Amniotic epithelial cell (primary cell): ENCODE data around the gene PTPRM.

ENCODE experiments used
- DNase-seq: peaks from one replicate; pipeline ENCODE4 v3.0.0-alpha.2; 2010; ENCODE audit warnings: low read depth

Gene PTPRM

GRCh38 chr18:8286303-8286702, 719.2 kb downstream of the PTPRM start:
- no peak for DNase-seq

- no peak for DNase-seq
Measured at GRCh38 chr18:8287196-8287885, 720.2 kb downstream of the PTPRM start.

- no peak for DNase-seq
Measured at GRCh38 chr18:8288472-8289195, 721.5 kb downstream of the PTPRM start.

- DNase-seq, result no peak
Measured at GRCh38 chr18:8290435-8290834, 723.3 kb downstream of the PTPRM start.

GRCh38 chr18:8290913-8291312, 723.8 kb downstream of the PTPRM start:
- DNase-seq, result no peak

- DNase-seq, result no peak
Measured at GRCh38 chr18:8293184-8293583, 726.1 kb downstream of the PTPRM start.

GRCh38 chr18:8296886-8297616, 729.9 kb downstream of the PTPRM start:
- DNase-seq, result no peak

- no peak for DNase-seq
Measured at GRCh38 chr18:8298186-8298585, 731.1 kb downstream of the PTPRM start.

- DNase-seq, result no peak
Measured at GRCh38 chr18:8299054-8299980, 732.2 kb downstream of the PTPRM start.

GRCh38 chr18:8300751-8301410, 733.8 kb downstream of the PTPRM start:
- peak; percentile 11 for DNase-seq

GRCh38 chr18:8301427-8302172, 734.5 kb downstream of the PTPRM start:
- no peak for DNase-seq

GRCh38 chr18:8303151-8303755, 736.1 kb downstream of the PTPRM start:
- no peak for DNase-seq

GRCh38 chr18:8307960-8308359, 740.8 kb downstream of the PTPRM start:
- no peak for DNase-seq

GRCh38 chr18:8313043-8313442, 745.9 kb downstream of the PTPRM start:
- no peak for DNase-seq

GRCh38 chr18:8314124-8314523, 747.0 kb downstream of the PTPRM start:
- DNase-seq, result peak; percentile 72

GRCh38 chr18:8319798-8320489, 752.8 kb downstream of the PTPRM start:
- DNase-seq, result no peak

- DNase-seq, result no peak
Measured at GRCh38 chr18:8322486-8322885, 755.4 kb downstream of the PTPRM start.

- DNase-seq, result no peak
Measured at GRCh38 chr18:8324343-8325065, 757.4 kb downstream of the PTPRM start.
